ENCODE data around the gene SOCS6. TPM values are rescaled to one million over a fixed set of nuclear protein-coding genes. Genes with fewer than 3 reads are reported as not detected.

Gene SOCS6
- total and polyA plus RNA-seq, 2 experiments from 2014 or later: 14.4 to 35.3 TPM

- Histone ChIP-seq H3K4me1 (ENCODE audit: insufficient read depth) (no peaks in the 10 kb centered on the region), H3K9me3 (ENCODE audit: low read depth) (no peaks in the 10 kb centered on the region), H3K27me3 (no peaks in the 10 kb centered on the region), H3K4me2 (no peak overlapping the region), H3K4me3 (no peak overlapping the region), H3K9me2 (replicated peaks; ENCODE audit: insufficient read depth) (no peaks in the 10 kb centered on the region), H4K20me1 (ENCODE audit: insufficient read depth, poor library complexity, severe bottlenecking) (no peaks in the 10 kb centered on the region), H3K27ac (no peak overlapping the region), H3K36me3 (replicated peaks; ENCODE audit: insufficient read depth, low read depth) (no peaks in the 10 kb centered on the region), H3K79me2 (no peaks in the 10 kb centered on the region), H2AFZ (no peak overlapping the region)
- WGBS (ENCODE audit: low lambda C conversion rate, missing lambda C conversion rate): 72% methylated on average over 4 of the region's 4 CpGs
- TF ChIP-seq CTCF (IDR thresholded peaks at IDR 0.05; ENCODE audit: poor library complexity) (no peak), EZH2phosphoT487 (IDR thresholded peaks at IDR 0.05; ENCODE audit: low read depth, severe bottlenecking, unreplicated experiment) (no peak), EZH2 (IDR thresholded peaks at IDR 0.05; ENCODE audit: borderline replicate concordance) (no peak)
- no peak for DNase-seq (ENCODE audit: low spot score)
Observed at GRCh38 chr18:70256994-70257393, 31.9 kb upstream of the SOCS6 start.

GRCh38 chr18:70258243-70258642 is 30.6 kb upstream of the SOCS6 start:
- H3K9me3 ChIP-seq (ENCODE audit: low read depth): no peaks in the 10 kb centered on the region
- H3K4me1 ChIP-seq (ENCODE audit: insufficient read depth): no peaks in the 10 kb centered on the region
- no peak overlapping the region for H3K4me2 ChIP-seq
- H3K4me3 ChIP-seq: no peak overlapping the region
- H3K9me2 ChIP-seq (replicated peaks; ENCODE audit: insufficient read depth): no peaks in the 10 kb centered on the region
- H3K27me3 ChIP-seq: no peaks in the 10 kb centered on the region
- no peak for TF ChIP-seq EZH2phosphoT487 (IDR thresholded peaks at IDR 0.05; ENCODE audit: low read depth, severe bottlenecking, unreplicated experiment)
- no peak for TF ChIP-seq CTCF (IDR thresholded peaks at IDR 0.05; ENCODE audit: poor library complexity)
- no peak for TF ChIP-seq EZH2 (IDR thresholded peaks at IDR 0.05; ENCODE audit: borderline replicate concordance)
- H4K20me1 ChIP-seq (ENCODE audit: insufficient read depth, poor library complexity, severe bottlenecking): no peaks in the 10 kb centered on the region
- no peaks in the 10 kb centered on the region for H3K79me2 ChIP-seq
- no peaks in the 10 kb centered on the region for H3K36me3 ChIP-seq (replicated peaks; ENCODE audit: insufficient read depth, low read depth)
- H3K27ac ChIP-seq: no peak overlapping the region
- DNase-seq (ENCODE audit: low spot score): no peak
- no peak overlapping the region for H2AFZ ChIP-seq

- Histone ChIP-seq H3K9me2 (replicated peaks; ENCODE audit: insufficient read depth) (no peaks in the 10 kb centered on the region), H3K27ac (no peak overlapping the region), H2AFZ (no peak overlapping the region), H3K4me2 (no peak overlapping the region), H3K36me3 (replicated peaks; ENCODE audit: insufficient read depth, low read depth) (no peaks in the 10 kb centered on the region), H3K4me3 (no peak overlapping the region), H3K79me2 (no peaks in the 10 kb centered on the region), H4K20me1 (ENCODE audit: insufficient read depth, poor library complexity, severe bottlenecking) (no peaks in the 10 kb centered on the region), H3K27me3 (no peaks in the 10 kb centered on the region), H3K9me3 (ENCODE audit: low read depth) (no peaks in the 10 kb centered on the region), H3K4me1 (ENCODE audit: insufficient read depth) (no peaks in the 10 kb centered on the region)
- DNase-seq (ENCODE audit: low spot score): no peak
- TF ChIP-seq CTCF (IDR thresholded peaks at IDR 0.05; ENCODE audit: poor library complexity) (no peak), EZH2 (IDR thresholded peaks at IDR 0.05; ENCODE audit: borderline replicate concordance) (no peak), EZH2phosphoT487 (IDR thresholded peaks at IDR 0.05; ENCODE audit: low read depth, severe bottlenecking, unreplicated experiment) (no peak)
- 86% methylated on average over 6 of the region's 6 CpGs for WGBS (ENCODE audit: low lambda C conversion rate, missing lambda C conversion rate)
Observed at GRCh38 chr18:70260683-70261082, 28.2 kb upstream of the SOCS6 start.
